Measurements from ENCODE around the gene FSTL4. TPM values are rescaled to one million over a fixed set of nuclear protein-coding genes. Genes with fewer than 3 reads are reported as not detected.

Gene FSTL4
- 0.15 TPM in 1 of 2 replicates, not detected in the other for total RNA-seq

DNA sequence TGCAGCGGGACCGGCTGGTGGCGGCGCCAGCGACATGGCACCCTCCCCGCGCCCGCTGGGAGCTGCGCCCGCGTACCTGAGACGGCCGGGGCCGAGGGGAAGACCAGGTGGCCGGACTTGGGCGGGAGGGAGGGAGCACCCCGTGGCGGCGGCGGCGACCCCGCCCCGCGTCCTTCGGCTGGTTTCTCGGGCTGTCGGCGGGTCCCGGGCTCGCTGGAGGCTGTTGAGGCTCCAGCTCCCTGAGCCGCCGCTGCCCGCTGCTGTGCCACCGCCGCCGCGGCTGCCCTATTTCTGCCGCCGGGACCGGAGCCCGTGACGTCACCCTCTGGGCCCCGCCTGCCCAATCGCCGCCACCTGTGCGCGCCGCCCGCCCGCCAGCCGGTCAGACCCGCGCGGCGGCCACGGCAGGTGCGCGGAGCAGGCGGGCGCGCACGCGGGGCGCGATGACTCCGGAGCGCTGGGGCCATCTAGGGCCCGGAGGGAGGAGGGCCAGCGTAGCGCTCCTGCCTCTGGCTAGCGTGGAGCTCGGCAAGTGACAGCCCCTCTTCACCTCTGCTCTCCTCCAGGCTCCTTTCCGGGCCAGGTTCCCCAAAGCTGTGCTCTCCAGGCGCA is at the start of gene FSTL4:
Gene FSTL4 (minus strand): TSS at position 293 of the 612 bp plus-strand sequence.

All from bronchus fibroblast of lung (primary cell).